ENCODE measurements around the gene LSAMP. TPM values are rescaled to one million over a fixed set of nuclear protein-coding genes. Genes with fewer than 3 reads are reported as not detected.

Gene LSAMP
- total and polyA plus RNA-seq, 2 donors (not counting 1 experiment from before 2014, with no cell fraction given), result not detected

- H3K4me1 ChIP-seq (ENCODE audit: control insufficient read depth in 2 of 2, insufficient read depth in 2 of 2, low read length in 2 of 2), result no peaks in the 10 kb centered on the region
- no peak overlapping the region for H3K9ac ChIP-seq (ENCODE audit: low read length)
- WGBS (ENCODE audit: insufficient coverage), result no CpG with 5 or more reads among the region's 7 CpGs
- no peak overlapping the region for H3K4me3 ChIP-seq (ENCODE audit: control extremely low read depth in 1 of 5, extremely low read depth in 1 of 5, insufficient read depth in 1 of 5, low read depth in 2 of 5, low read length in 4 of 5)
- H3K9me3 ChIP-seq (ENCODE audit: control extremely low read depth in 1 of 3, control insufficient read depth in 2 of 3, insufficient read depth in 1 of 3, low read length in 2 of 3), result no peaks in the 10 kb centered on the region
- Mint-ChIP-seq H3K4me3 (no peak overlapping the region), H3K27ac (no peak overlapping the region), H3K4me1 (no peaks in the 10 kb centered on the region), H3K27me3 (no peaks in the 10 kb centered on the region), H3K9me3 (ENCODE audit: insufficient read depth) (peaks cover 2% of the 10 kb centered on the region)
- H3K36me3 ChIP-seq (replicated peaks in 1 of 2; ENCODE audit: control extremely low read depth in 1 of 2, control insufficient read depth in 1 of 2, extremely low read depth in 1 of 2, insufficient read depth in 2 of 2, low read length in 1 of 2), result no peaks in the 10 kb centered on the region
- POLR2A ChIA-PET, result no interaction called here
- TF ChIP-seq CTCF (IDR thresholded peaks at IDR 0.05) (no peak), EZH2 (IDR thresholded peaks at IDR 0.05; ENCODE audit: borderline replicate concordance, insufficient read depth, low read depth, low read length, poor library complexity, severe bottlenecking) (no peak)
- H4K20me1 ChIP-seq (ENCODE audit: control insufficient read depth, insufficient read depth, low read length, poor library complexity, severe bottlenecking), result no peaks in the 10 kb centered on the region
- no peaks in the 10 kb centered on the region for H3K27me3 ChIP-seq (replicated peaks in 1 of 4; ENCODE audit: control extremely low read depth in 1 of 4, control insufficient read depth in 3 of 4, insufficient read depth in 4 of 4, low read length in 3 of 4)
- H3K27ac ChIP-seq (ENCODE audit: low read length in 2 of 2), result no peak overlapping the region
- intact Hi-C loops (cut with micrococcal nuclease), result no loop called here
- DNase-seq, result no peak
- H2AFZ ChIP-seq (ENCODE audit: insufficient read depth, low read depth, low read length, poor library complexity, severe bottlenecking), result no peak overlapping the region
- no peak for ATAC-seq (ENCODE audit: low read depth)
- no peaks in the 10 kb centered on the region for H3K79me2 ChIP-seq (ENCODE audit: control insufficient read depth, insufficient read depth, low read length)
- H3K4me2 ChIP-seq (replicated peaks; ENCODE audit: low read depth, low read length, poor library complexity, severe bottlenecking), result no peak overlapping the region
- CTCF ChIA-PET, result no interaction called here
Measured at GRCh38 chr3:116078561-116078960, 366.7 kb downstream of the LSAMP start.

GRCh38 chr3:116077557-116077956 lies 367.7 kb downstream of the LSAMP start:
- ChIA-PET POLR2A (no interaction called here), CTCF (no interaction called here)
- H2AFZ ChIP-seq (ENCODE audit: insufficient read depth, low read depth, low read length, poor library complexity, severe bottlenecking), result no peak overlapping the region
- no peaks in the 10 kb centered on the region for H3K27me3 ChIP-seq (replicated peaks in 1 of 4; ENCODE audit: control extremely low read depth in 1 of 4, control insufficient read depth in 3 of 4, insufficient read depth in 4 of 4, low read length in 3 of 4)
- Mint-ChIP-seq H3K4me3 (no peak overlapping the region), H3K27ac (no peak overlapping the region), H3K9me3 (ENCODE audit: insufficient read depth) (no peaks in the 10 kb centered on the region), H3K27me3 (no peaks in the 10 kb centered on the region), H3K4me1 (no peaks in the 10 kb centered on the region)
- H3K79me2 ChIP-seq (ENCODE audit: control insufficient read depth, insufficient read depth, low read length), result no peaks in the 10 kb centered on the region
- H4K20me1 ChIP-seq (ENCODE audit: control insufficient read depth, insufficient read depth, low read length, poor library complexity, severe bottlenecking), result no peaks in the 10 kb centered on the region
- no peaks in the 10 kb centered on the region for H3K9me3 ChIP-seq (ENCODE audit: control extremely low read depth in 1 of 3, control insufficient read depth in 2 of 3, insufficient read depth in 1 of 3, low read length in 2 of 3)
- WGBS (ENCODE audit: insufficient coverage), result no CpG with 5 or more reads among the region's 2 CpGs
- ATAC-seq (ENCODE audit: low read depth) (no peak), DNase-seq (no peak)
- no peaks in the 10 kb centered on the region for H3K4me1 ChIP-seq (ENCODE audit: control insufficient read depth in 2 of 2, insufficient read depth in 2 of 2, low read length in 2 of 2)
- no peaks in the 10 kb centered on the region for H3K36me3 ChIP-seq (replicated peaks in 1 of 2; ENCODE audit: control extremely low read depth in 1 of 2, control insufficient read depth in 1 of 2, extremely low read depth in 1 of 2, insufficient read depth in 2 of 2, low read length in 1 of 2)
- intact Hi-C loops (cut with micrococcal nuclease), result no loop called here
- H3K4me3 ChIP-seq (ENCODE audit: control extremely low read depth in 1 of 5, extremely low read depth in 1 of 5, insufficient read depth in 1 of 5, low read depth in 2 of 5, low read length in 4 of 5), result no peak overlapping the region
- TF ChIP-seq EZH2 (IDR thresholded peaks at IDR 0.05; ENCODE audit: borderline replicate concordance, insufficient read depth, low read depth, low read length, poor library complexity, severe bottlenecking), result no peak
- no peak for TF ChIP-seq CTCF (IDR thresholded peaks at IDR 0.05)
- no peak overlapping the region for H3K9ac ChIP-seq (ENCODE audit: low read length)
- no peak overlapping the region for H3K27ac ChIP-seq (ENCODE audit: low read length in 2 of 2)
- no peak overlapping the region for H3K4me2 ChIP-seq (replicated peaks; ENCODE audit: low read depth, low read length, poor library complexity, severe bottlenecking)
